Lower leg skin (tissue), 4 donors: Measurements from ENCODE around the gene BICDL2. TPM values are rescaled to one million over a fixed set of nuclear protein-coding genes. Genes with fewer than 3 reads are reported as not detected.
"Not testable (repeated sequence)": the region's sequence is repeated elsewhere in the genome, so short reads cannot be mapped to it uniquely, and the experiment has no call there.

ENCODE experiments used
- DNase-seq, 2 donors: peaks; one replicate each; pipeline ENCODE4 v3.0.0-alpha.2; 2019; ENCODE audit warnings: low spot score in 2 of 2
- H3K4me3 ChIP-seq: fragments of 200-600 bp; sonication (generic); 2 replicates; pipeline ENCODE4 v1.5.1; 2017; ENCODE audit warnings: mild to moderate bottlenecking, low read depth; ENCODE audit not compliant: poor library complexity, severe bottlenecking
- POLR2A ChIP-seq, 2 donors: fragments of 450-650 bp; IDR thresholded peaks; one replicate each; pipeline ENCODE4 v1.6.1; 2016 to 2017; ENCODE audit warnings: antibody characterized with exemption in 2 of 2, mild to moderate bottlenecking in 1 of 2, moderate library complexity in 1 of 2
- WGBS, 2 donors: methylation state at CpG; one replicate each; pipeline ENCODE4 v1.1.5; 2018; 5-methylcytosine and 5-hydroxymethylcytosine counted together
- intact Hi-C: fragments of 100-400 bp; cut with DNase I; formaldehyde crosslinking; loops from one replicate; pipeline ENCODE4 v1.15.0; 2023; ENCODE audit warnings: low total_unique reads
- total RNA-seq, 4 donors: library from RNA; depleted of rRNA; stranded (reverse); fragments of >200 nt; gene quantifications; one replicate each; pipeline ENCODE4 v1.1.0, GENCODE V29; 2016
- TF ChIP-seq, protein P1 (sequence below), 3 donors: fragments of 450-650 bp; IDR thresholded peaks; one replicate each; pipeline ENCODE4 v1.5.1; 2016; ENCODE audit warnings: antibody characterized with exemption in 3 of 3, mild to moderate bottlenecking in 3 of 3, moderate library complexity in 2 of 3

Gene BICDL2
- total RNA-seq, 4 donors from 2014 or later = 87.2 to 115 (median 106) TPM

DNA sequence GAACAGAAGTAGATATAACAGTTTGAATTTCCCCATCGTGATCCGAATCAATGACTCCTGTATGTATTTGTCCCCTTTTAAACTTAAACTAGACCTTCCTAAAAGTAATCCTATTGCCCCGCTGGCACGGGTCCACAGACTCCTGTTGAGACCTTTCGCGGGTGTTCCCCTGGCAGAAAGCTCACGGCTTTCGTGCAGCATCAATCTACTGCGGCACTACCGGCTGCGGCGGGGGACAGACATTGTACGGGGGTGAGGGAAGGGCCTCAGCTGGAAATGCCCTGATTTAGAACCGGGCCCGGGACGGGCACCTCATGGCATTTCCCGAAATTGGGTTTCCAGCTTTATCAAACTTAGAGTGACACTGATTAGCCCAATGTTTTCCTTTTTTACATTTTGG lies 43.3 kb upstream of the BICDL2 start:
- 46 to 57% methylated on average over 17 of the region's 17 CpGs for WGBS, 2 donors
- TF ChIP-seq, protein P1, sequence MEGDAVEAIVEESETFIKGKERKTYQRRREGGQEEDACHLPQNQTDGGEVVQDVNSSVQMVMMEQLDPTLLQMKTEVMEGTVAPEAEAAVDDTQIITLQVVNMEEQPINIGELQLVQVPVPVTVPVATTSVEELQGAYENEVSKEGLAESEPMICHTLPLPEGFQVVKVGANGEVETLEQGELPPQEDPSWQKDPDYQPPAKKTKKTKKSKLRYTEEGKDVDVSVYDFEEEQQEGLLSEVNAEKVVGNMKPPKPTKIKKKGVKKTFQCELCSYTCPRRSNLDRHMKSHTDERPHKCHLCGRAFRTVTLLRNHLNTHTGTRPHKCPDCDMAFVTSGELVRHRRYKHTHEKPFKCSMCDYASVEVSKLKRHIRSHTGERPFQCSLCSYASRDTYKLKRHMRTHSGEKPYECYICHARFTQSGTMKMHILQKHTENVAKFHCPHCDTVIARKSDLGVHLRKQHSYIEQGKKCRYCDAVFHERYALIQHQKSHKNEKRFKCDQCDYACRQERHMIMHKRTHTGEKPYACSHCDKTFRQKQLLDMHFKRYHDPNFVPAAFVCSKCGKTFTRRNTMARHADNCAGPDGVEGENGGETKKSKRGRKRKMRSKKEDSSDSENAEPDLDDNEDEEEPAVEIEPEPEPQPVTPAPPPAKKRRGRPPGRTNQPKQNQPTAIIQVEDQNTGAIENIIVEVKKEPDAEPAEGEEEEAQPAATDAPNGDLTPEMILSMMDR (IDR thresholded peaks at IDR 0.05) = no peak
- TF ChIP-seq POLR2A (IDR thresholded peaks at IDR 0.05) = no peak

DNA sequence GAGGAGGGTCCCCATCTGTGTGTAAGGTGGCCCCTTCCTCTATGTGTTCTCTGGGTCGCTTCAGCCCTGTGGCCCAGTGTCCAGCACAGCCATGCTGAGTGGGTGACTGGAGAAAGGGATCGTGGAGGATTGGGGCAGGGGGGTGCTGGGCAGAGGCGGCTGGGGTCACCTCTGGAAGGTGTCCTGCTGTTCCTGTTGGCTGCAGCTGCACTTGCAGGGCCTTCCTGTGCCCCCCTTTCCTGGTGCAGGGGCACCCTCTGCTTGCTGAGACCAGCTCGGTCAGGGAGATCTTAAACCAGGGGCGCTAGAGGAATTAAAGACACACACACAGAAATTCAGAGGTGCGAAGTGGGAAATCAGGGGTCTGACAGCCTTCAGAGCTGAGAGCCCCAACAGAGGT lies 39.8 kb upstream of the BICDL2 start:
- H3K4me3 ChIP-seq = no peak overlapping the region
- intact Hi-C loops = no loop called here
- 75 to 88% methylated on average over 6 of the region's 6 CpGs for WGBS, 2 donors
- DNase-seq = no peak
- no peak for TF ChIP-seq POLR2A (IDR thresholded peaks at IDR 0.05)
- TF ChIP-seq, protein P1 (IDR thresholded peaks at IDR 0.05) = no peak

More for the DNA sequence above, 43.3 kb upstream of the BICDL2 start:
- intact Hi-C loops = no loop called here
- H3K4me3 ChIP-seq = no peak overlapping the region
- DNase-seq = no peak

DNA sequence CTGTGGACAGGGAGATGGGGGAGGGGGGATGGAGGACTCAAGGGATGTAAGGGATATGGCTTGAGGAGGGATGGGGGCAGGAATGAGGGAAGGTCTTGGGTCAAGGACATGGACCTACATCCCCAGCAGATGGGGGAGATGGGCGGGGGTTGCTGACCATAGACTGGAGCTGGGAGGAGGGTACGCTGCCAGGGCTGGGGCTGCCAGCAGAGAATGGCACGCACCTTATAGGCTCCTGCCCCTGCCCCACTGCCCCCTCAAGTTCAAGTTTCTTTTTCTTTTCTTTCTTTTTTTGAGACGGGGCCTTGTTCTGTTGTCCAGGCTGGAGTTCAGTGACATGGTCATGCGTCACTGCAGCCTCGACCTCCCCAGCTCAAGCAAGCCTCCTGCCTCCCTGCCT lies 39.2 kb upstream of the BICDL2 start:
- intact Hi-C loops, H3K4me3 ChIP-seq, DNase-seq: not testable (repeated sequence)
- 91% methylated on average over 6 of the region's 6 CpGs for WGBS, 2 donors

DNA sequence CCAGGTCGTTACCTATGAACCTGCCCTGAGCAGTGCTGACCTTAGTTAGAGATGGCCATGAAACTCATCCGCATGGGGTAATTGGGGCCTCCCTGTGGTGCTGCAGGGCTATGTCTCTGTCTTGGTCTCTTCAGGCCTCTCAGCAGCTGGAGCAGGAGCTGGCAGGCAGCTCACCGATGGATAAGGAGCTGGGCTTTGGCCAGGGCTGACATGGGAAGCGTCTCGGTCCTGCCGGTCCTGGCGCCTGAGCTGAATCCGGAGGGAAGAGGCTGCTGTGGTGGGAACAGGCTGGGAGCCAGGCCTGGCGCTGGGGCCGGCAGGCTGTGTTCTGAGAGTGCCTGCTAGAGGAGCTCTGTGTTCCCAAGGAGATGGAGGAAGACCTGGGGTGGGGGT lies 38.8 kb upstream of the BICDL2 start:
- TF ChIP-seq POLR2A (IDR thresholded peaks at IDR 0.05) = no peak
- TF ChIP-seq, protein P1 (IDR thresholded peaks at IDR 0.05) = no peak

DNA sequence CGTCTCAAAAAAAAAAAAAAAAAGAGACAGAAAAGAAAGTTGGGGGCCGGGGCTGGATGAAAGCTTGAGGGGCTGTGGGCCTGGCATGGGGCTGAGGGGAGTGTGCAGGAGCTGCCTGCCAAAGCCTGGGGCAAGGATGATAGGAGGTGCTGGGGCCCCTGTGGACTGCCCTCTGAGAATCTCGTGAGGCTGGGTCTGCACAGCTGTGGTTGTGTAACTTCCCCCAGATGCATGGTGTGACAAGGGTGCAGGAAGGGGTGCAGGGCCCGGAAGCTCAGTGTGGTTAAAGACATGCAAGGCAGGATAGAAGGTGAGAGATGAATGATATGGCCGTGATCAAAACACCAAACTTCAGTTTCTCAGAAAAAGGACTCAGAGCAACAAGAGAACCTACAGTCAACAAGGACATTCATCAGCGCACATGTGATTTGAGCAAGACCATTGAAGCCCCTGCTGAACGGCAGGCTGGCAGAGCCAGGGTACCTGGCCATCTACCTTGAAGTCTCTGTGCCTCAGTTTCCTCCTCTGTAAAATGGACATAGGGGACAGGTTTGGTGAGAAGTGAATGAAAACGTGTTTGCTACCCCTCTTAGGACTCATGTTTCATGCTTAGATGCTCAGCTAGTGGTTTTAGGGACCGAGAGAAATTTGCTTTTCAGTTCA lies 38.2 kb upstream of the BICDL2 start:
- 62 to 68% methylated on average over 9 of the region's 9 CpGs for WGBS, 2 donors
- intact Hi-C loops = no loop called here
- DNase-seq = no peak
- H3K4me3 ChIP-seq = no peak overlapping the region
- no peak for TF ChIP-seq POLR2A (IDR thresholded peaks at IDR 0.05)
- TF ChIP-seq, protein P1 (IDR thresholded peaks at IDR 0.05) = no peak

More for the DNA sequence above, 38.8 kb upstream of the BICDL2 start:
- no peak overlapping the region for H3K4me3 ChIP-seq
- WGBS, 2 donors = 45 to 64% methylated on average over 10 of the region's 10 CpGs
- intact Hi-C loops = no loop called here
- no peak for DNase-seq

DNA sequence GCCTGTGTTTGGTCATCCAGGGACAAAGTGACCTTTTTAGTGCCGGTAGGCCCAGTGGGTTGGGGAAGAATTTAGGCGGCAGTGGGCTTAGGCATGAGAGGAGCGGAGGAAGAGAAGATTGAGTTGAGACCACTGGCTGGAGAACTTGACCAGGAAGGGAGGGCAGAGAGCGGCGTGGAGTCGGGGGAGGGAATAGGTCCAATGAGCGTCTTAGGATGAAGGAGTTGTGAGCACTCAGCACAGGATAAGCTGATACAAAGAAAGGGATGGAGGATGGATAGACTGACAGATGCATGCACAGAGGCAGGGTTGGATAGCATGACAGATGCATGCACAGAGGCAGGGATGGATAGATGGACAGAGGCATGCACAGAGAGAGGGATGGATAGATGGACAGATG lies 36.7 kb upstream of the BICDL2 start:
- intact Hi-C loops = no loop called here
- 90 to 93% methylated on average over 7 of the region's 7 CpGs for WGBS, 2 donors
- TF ChIP-seq, protein P1 (IDR thresholded peaks at IDR 0.05) = no peak
- TF ChIP-seq POLR2A (IDR thresholded peaks at IDR 0.05) = no peak
- DNase-seq = no peak
- no peak overlapping the region for H3K4me3 ChIP-seq

DNA sequence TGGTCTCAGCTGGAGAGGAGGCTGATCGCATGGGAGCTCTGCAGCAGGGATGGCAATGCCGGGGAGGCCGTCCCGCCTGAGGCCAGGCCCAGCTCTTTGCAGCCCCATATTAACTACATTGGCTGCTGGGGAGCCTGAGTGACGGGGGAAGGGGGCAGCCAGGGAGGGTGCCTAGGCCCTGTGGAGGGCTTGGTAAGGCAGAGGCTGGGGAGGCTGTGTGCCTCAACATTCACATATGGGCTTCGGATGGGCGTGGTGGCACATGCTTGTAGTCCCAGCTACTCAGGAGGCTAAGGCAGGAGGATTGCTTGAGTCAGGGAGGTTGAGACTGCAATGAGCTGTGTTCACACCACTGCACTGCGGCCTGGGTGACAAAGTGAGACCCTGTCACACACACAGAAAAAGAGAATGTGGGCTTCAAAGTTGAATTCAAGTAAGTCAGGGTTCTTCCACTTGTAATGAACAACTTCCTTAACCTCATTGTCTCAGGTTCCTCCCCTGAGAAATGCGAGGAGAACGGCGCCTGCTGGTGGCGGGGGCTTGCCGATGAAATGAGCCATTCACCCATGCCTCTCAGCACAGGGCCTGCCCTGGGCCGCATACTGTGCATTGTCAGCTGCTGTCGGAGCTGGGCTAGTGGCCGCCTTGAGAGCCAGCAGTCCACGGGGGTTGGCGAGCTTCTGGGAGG lies 36.0 kb upstream of the BICDL2 start:
- 70 to 72% methylated on average over 6 to 15 of the region's 18 CpGs for WGBS, 2 donors
- intact Hi-C loops, DNase-seq, H3K4me3 ChIP-seq: not testable (repeated sequence)

DNA sequence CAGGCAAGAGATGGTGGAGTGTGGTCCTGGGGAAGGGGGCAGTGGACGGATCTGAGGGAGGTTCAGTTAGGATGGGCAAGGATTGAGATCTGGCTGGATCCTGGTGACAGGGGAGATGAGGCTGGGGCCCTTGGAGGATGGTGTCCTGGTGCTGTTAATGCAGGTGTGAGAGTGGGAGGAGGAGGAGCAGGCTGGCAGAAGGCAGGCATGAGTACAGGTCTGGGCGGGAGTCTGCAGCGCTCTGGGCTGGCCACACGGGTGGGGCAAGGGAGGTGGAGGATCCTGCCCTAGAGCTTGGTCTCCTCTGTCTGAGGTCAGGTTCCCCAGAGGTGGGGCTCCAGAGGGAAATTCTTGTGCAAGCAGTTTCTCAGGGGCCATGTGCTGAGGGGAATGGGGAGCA lies 35.4 kb upstream of the BICDL2 start:
- intact Hi-C loops, DNase-seq, H3K4me3 ChIP-seq: not testable (repeated sequence)
- WGBS, 2 donors = 43 to 44% methylated on average over 4 of the region's 4 CpGs
